Activated CD8-positive, alpha-beta T cell treated with anti-CD3 and anti-CD28 coated beads for 36 hours (primary cell): ENCODE data around the gene KCNK18. TPM values are rescaled to one million over a fixed set of nuclear protein-coding genes. Genes with fewer than 3 reads are reported as not detected.

ENCODE experiments used
- ATAC-seq: fragments of 200-7000 bp; cut with Tn5 transposase; one replicate; pipeline ENCODE4 v1.10.0; 2021; ENCODE audit warnings: mild to moderate bottlenecking, moderate library complexity
- CTCF ChIA-PET: fragments of 350-600 bp; sonication (Branson Sonifier 250); formaldehyde crosslinking; loops from one replicate; lab custom pipeline; 2021; ENCODE audit warnings: antibody characterized with exemption; lab: Charles Lee
- POLR2A ChIA-PET: fragments of 350-600 bp; sonication (Branson Sonifier 250); formaldehyde crosslinking; loops from one replicate; lab custom pipeline; 2021; ENCODE audit warnings: antibody characterized with exemption; lab: Charles Lee
- DNase-seq: peaks from one replicate; pipeline ENCODE4 v3.0.0-alpha.2; 2020
- H3K27ac Mint-ChIP-seq: one replicate; pipeline ENCODE4 v1.8.0; 2021; ENCODE audit warnings: mild to moderate bottlenecking, mixed read lengths
- H3K27me3 Mint-ChIP-seq: one replicate; pipeline ENCODE4 v1.8.0; 2021; ENCODE audit warnings: mixed read lengths
- H3K36me3 Mint-ChIP-seq: one replicate; pipeline ENCODE4 v1.8.0; 2021; ENCODE audit warnings: low read depth, mixed read lengths
- H3K4me1 Mint-ChIP-seq: one replicate; pipeline ENCODE4 v1.8.0; 2021; ENCODE audit warnings: low read depth, mixed read lengths
- H3K4me3 Mint-ChIP-seq: one replicate; pipeline ENCODE4 v1.8.0; 2021; ENCODE audit warnings: mild to moderate bottlenecking, moderate library complexity, mixed read lengths
- H3K9me3 Mint-ChIP-seq: one replicate; pipeline ENCODE4 v1.8.0; 2021; ENCODE audit warnings: mixed read lengths
- intact Hi-C: fragments of 100-400 bp; cut with micrococcal nuclease; formaldehyde crosslinking; loops from one replicate; pipeline ENCODE4 v1.10.0; 2022
- total RNA-seq, 2 experiments: library from RNA; stranded (reverse); gene quantifications; one replicate each; pipeline ENCODE4 v1.2.3, GENCODE V29; 2021
- TF ChIP-seq, protein P1 (sequence below): fragments of 200-600 bp; IDR thresholded peaks from one replicate; pipeline ENCODE4 v1.8.0; 2022; ENCODE audit warnings: antibody characterized with exemption, mild to moderate bottlenecking

KCNK18 gene
- total RNA-seq, 2 experiments from 2014 or later: not detected

- ChIA-PET CTCF (interaction anchor here (1.1 to 1.3 kb wide), 2 partner anchors 13 to 23 kb away, joined by 3 to 4 read pairs; no protein-coding TSS in a partner anchor), POLR2A (no interaction called here)
- Mint-ChIP-seq H3K27ac (no peak overlapping the region), H3K9me3 (no peaks in the 10 kb centered on the region), H3K27me3 (peaks cover 34% of the 10 kb centered on the region), H3K36me3 (no peaks in the 10 kb centered on the region), H3K4me1 (peaks cover 3% of the 10 kb centered on the region), H3K4me3 (no peak overlapping the region)
- intact Hi-C loops: no loop called here
- TF ChIP-seq, protein P1, sequence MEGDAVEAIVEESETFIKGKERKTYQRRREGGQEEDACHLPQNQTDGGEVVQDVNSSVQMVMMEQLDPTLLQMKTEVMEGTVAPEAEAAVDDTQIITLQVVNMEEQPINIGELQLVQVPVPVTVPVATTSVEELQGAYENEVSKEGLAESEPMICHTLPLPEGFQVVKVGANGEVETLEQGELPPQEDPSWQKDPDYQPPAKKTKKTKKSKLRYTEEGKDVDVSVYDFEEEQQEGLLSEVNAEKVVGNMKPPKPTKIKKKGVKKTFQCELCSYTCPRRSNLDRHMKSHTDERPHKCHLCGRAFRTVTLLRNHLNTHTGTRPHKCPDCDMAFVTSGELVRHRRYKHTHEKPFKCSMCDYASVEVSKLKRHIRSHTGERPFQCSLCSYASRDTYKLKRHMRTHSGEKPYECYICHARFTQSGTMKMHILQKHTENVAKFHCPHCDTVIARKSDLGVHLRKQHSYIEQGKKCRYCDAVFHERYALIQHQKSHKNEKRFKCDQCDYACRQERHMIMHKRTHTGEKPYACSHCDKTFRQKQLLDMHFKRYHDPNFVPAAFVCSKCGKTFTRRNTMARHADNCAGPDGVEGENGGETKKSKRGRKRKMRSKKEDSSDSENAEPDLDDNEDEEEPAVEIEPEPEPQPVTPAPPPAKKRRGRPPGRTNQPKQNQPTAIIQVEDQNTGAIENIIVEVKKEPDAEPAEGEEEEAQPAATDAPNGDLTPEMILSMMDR: no peak
- no peak for ATAC-seq
- DNase-seq: no peak
These were observed 42.7 kb downstream of the KCNK18 start for GRCh38 chr10:117239721-117240620.

DNA sequence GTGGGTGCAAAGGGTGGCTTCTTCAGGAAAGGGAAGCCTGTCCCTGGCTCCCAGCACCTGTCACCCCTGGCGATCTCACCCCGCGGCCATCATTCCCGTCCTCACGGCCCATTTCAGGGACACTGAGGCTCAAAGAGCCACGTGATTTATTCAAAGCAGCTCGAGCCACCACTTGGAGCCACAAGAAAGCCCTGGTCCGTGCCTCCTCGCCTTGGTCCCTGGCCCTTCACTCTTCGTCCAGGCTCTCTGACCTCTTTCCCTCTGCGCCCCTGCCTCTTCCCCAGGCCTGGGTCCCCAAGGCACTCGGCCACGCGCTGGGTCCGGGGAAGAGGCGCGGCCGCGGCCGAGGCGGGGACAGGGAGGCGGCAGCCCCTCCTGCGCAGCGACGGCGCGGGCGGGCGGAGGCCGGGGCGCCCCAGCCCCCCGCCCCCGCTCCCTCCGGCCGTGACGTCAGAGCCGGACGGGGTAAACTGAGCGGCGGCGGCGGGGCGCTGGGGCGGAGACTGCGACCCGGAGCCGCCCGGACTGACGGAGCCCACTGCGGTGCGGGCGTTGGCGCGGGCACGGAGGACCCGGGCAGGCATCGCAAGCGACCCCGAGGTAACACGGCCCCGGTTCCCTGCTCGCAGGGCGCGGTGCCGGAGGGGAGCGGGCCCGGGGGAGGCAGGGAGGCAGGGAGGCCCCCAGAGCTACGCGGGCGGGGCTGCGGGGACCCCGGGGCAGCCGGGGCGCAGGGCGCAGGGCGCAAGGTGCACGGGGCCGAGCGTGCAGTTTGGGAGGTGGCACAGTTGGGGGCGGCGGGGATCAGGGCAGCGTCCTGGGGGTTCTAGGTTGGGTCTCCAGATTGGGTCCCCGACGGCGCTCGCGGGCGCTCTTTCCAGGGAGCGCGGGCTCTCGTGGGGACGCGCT, 43.6 kb downstream of the KCNK18 start, which contains the start of gene SLC18A2:
Gene SLC18A2, plus strand, starts transcription at position 494 of the 909 bp plus-strand sequence. CDS start 580 bp downstream, outside the sequence.
- ATAC-seq (peak; percentile 13), DNase-seq (no peak)
- ChIA-PET POLR2A (no interaction called here), CTCF (interaction anchor here (1.1 to 2.2 kb wide), 2 partner anchors 14 to 24 kb away, joined by 3 to 8 read pairs; no protein-coding TSS in a partner anchor)
- intact Hi-C loops: no loop called here
- TF ChIP-seq, protein P1: no peak
- Mint-ChIP-seq H3K36me3 (no peaks in the 10 kb centered on the region), H3K4me3 (peak within 1 kb of the TSS; percentile 34), H3K9me3 (no peaks in the 10 kb centered on the region), H3K27me3 (peaks cover 36% of the 10 kb centered on the region), H3K27ac (no peak within 1 kb of the TSS), H3K4me1 (peaks cover 3% of the 10 kb centered on the region)

GRCh38 chr10:117241541-117242462, 44.5 kb downstream of the KCNK18 start:
- intact Hi-C loops: no loop called here
- H3K27ac Mint-ChIP-seq: no peak overlapping the region
- ATAC-seq (peak; percentile 34), DNase-seq (no peak)
- TF ChIP-seq, protein P1: no peak
- H3K4me1 Mint-ChIP-seq: peaks cover 3% of the 10 kb centered on the region
- POLR2A ChIA-PET: no interaction called here
- H3K4me3 Mint-ChIP-seq: peak overlapping the region; percentile 34
- H3K9me3 Mint-ChIP-seq: no peaks in the 10 kb centered on the region
- no peaks in the 10 kb centered on the region for H3K36me3 Mint-ChIP-seq
- peaks cover 35% of the 10 kb centered on the region for H3K27me3 Mint-ChIP-seq
- CTCF ChIA-PET: interaction anchor here (2.2 kb wide), 1 partner anchor 25 kb away, joined by 8 read pairs; no protein-coding TSS in a partner anchor

DNA sequence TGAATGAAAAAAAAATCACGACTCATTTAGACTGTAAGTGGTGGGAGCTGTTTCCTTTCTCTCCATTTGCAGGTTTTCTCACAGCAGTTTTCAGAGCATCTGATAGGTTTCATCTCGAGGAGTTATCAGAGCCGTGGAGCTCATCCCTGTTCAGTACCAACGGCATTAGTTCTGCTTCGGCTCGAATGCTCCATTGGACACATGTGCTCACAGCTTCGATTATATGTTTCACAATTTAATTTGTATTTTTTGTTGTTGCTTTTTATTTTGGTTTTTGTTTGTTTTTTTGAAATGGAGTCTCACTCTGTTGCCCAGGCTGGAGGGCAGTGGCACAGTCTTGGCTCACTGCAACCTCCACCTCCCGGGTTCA, 45.2 kb downstream of the KCNK18 start:
- no peaks in the 10 kb centered on the region for H3K9me3 Mint-ChIP-seq
- peaks cover 6% of the 10 kb centered on the region for H3K4me1 Mint-ChIP-seq
- POLR2A ChIA-PET: no interaction called here
- intact Hi-C loops: no loop called here
- CTCF ChIA-PET: interaction anchor here (2.2 kb wide), 1 partner anchor 26 kb away, joined by 8 read pairs; no protein-coding TSS in a partner anchor
- DNase-seq (no peak), ATAC-seq (no peak)
- no peak overlapping the region for H3K4me3 Mint-ChIP-seq
- no peak overlapping the region for H3K27ac Mint-ChIP-seq
- no peaks in the 10 kb centered on the region for H3K36me3 Mint-ChIP-seq
- peaks cover 38% of the 10 kb centered on the region for H3K27me3 Mint-ChIP-seq
- TF ChIP-seq, protein P1: no peak
